ENCODE measurements around the gene RPL10. TPM values are rescaled to one million over a fixed set of nuclear protein-coding genes. Genes with fewer than 3 reads are reported as not detected.
"Not testable (repeated sequence)": the region's sequence is repeated elsewhere in the genome, so short reads cannot be mapped to it uniquely, and the experiment has no call there.

Gene RPL10
- total RNA-seq, 1 experiment from 2014 or later, result 3,490 TPM

GRCh38 chrX:154396973-154397887 lies 947 bp upstream of the RPL10 start:
- no peaks in the 10 kb centered on the region for H3K9me3 Mint-ChIP-seq (ENCODE audit: unreplicated experiment)
- H3K27me3 Mint-ChIP-seq (ENCODE audit: insufficient read depth, unreplicated experiment), result no peaks in the 10 kb centered on the region
- CTCF ChIA-PET, result interaction anchor here (1.3 to 3.3 kb wide), 2 partner anchors 17 to 24 kb away, joined by 5 to 21 read pairs; partner anchors contain the start of gene FLNA
- POLR2A ChIA-PET, result interaction anchor here (0.7 to 4.7 kb wide), 21 partner anchors 13 to 426 kb away, joined by 3 to 100 read pairs (median 7); partner anchors contain the start of genes ATP6AP1, DNASE1L1, EMD and FAM3A
- H3K4me3 Mint-ChIP-seq (ENCODE audit: unreplicated experiment), result peak overlapping the region; percentile 92
- no peak for TF ChIP-seq CTCF (IDR thresholded peaks at IDR 0.05; ENCODE audit: unreplicated experiment)
- intact Hi-C loops (cut with micrococcal nuclease), result loop anchor here (5.0 kb wide), 1 partner anchor 135 kb away; no protein-coding TSS in a partner anchor
- H3K27ac Mint-ChIP-seq (ENCODE audit: low read depth, unreplicated experiment), result peak overlapping the region; percentile 97
- DNase-seq (ENCODE audit: unreplicated experiment), result peak; percentile 69
- BruUV-seq (replicated peaks), result TSS peak; percentile 63
- H3K36me3 Mint-ChIP-seq (ENCODE audit: insufficient read depth, unreplicated experiment), result peaks cover 42% of the 10 kb centered on the region
- peaks cover 5% of the 10 kb centered on the region for H3K4me1 Mint-ChIP-seq (ENCODE audit: insufficient read depth, unreplicated experiment)

GRCh38 chrX:154398668-154399526 lies 720 bp downstream of the RPL10 start:
- Mint-ChIP-seq H3K4me3 (ENCODE audit: unreplicated experiment) (peak overlapping the region; percentile 92), H3K27ac (ENCODE audit: low read depth, unreplicated experiment) (peak overlapping the region; percentile 97), H3K27me3 (ENCODE audit: insufficient read depth, unreplicated experiment) (no peaks in the 10 kb centered on the region), H3K36me3 (ENCODE audit: insufficient read depth, unreplicated experiment) (peaks cover 51% of the 10 kb centered on the region), H3K4me1 (ENCODE audit: insufficient read depth, unreplicated experiment) (peaks cover 5% of the 10 kb centered on the region), H3K9me3 (ENCODE audit: unreplicated experiment) (no peaks in the 10 kb centered on the region)
- BruUV-seq (replicated peaks), result TSS peak; percentile 72
- POLR2A ChIA-PET, result interaction anchor here (0.6 to 4.7 kb wide), 24 partner anchors 11 to 428 kb away, joined by 3 to 100 read pairs (median 6); partner anchors contain the start of genes ATP6AP1, DNASE1L1, EMD and FLNA
- CTCF ChIA-PET, result interaction anchor here (0.6 to 3.3 kb wide), 10 partner anchors 9 to 555 kb away, joined by 3 to 21 read pairs (median 4); partner anchors contain the start of gene FLNA
- TF ChIP-seq CTCF (IDR thresholded peaks at IDR 0.05; ENCODE audit: unreplicated experiment), result peak; percentile 42
- intact Hi-C loops (cut with micrococcal nuclease), result loop anchor here (5.0 kb wide), 1 partner anchor 133 kb away; no protein-coding TSS in a partner anchor
- peak; percentile 77 for DNase-seq (ENCODE audit: unreplicated experiment)

- Mint-ChIP-seq H3K36me3 (ENCODE audit: insufficient read depth, unreplicated experiment) (peaks cover 51% of the 10 kb centered on the region), H3K4me1 (ENCODE audit: insufficient read depth, unreplicated experiment) (peaks cover 5% of the 10 kb centered on the region), H3K27me3 (ENCODE audit: insufficient read depth, unreplicated experiment) (no peaks in the 10 kb centered on the region), H3K9me3 (ENCODE audit: unreplicated experiment) (no peaks in the 10 kb centered on the region), H3K4me3 (ENCODE audit: unreplicated experiment) (peak overlapping the region; percentile 92), H3K27ac (ENCODE audit: low read depth, unreplicated experiment) (peak overlapping the region; percentile 97)
- CTCF ChIA-PET, result interaction anchor here (0.7 to 1.6 kb wide), 6 partner anchors 11 to 83 kb away, joined by 3 to 7 read pairs (median 4); partner anchors contain the start of gene FAM50A
- TF ChIP-seq CTCF (IDR thresholded peaks at IDR 0.05; ENCODE audit: unreplicated experiment), result no peak
- POLR2A ChIA-PET, result interaction anchor here (0.7 to 4.7 kb wide), 13 partner anchors 10 to 142 kb away, joined by 3 to 100 read pairs (median 6); partner anchors contain the start of genes ATP6AP1, DNASE1L1, FLNA and SLC10A3
- intact Hi-C loops (cut with micrococcal nuclease), result loop anchor here (5.0 kb wide), 1 partner anchor 133 kb away; no protein-coding TSS in a partner anchor
- peak; percentile 9 for DNase-seq (ENCODE audit: unreplicated experiment)
- no TSS peak for BruUV-seq (replicated peaks)
Measured at GRCh38 chrX:154399527-154400368, 1.6 kb downstream of the RPL10 start.

- H3K27ac Mint-ChIP-seq (ENCODE audit: low read depth, unreplicated experiment); BruUV-seq (replicated peaks); H3K4me1 Mint-ChIP-seq (ENCODE audit: insufficient read depth, unreplicated experiment); H3K27me3 Mint-ChIP-seq (ENCODE audit: insufficient read depth, unreplicated experiment); DNase-seq (ENCODE audit: unreplicated experiment); H3K9me3 Mint-ChIP-seq (ENCODE audit: unreplicated experiment); intact Hi-C loops (cut with micrococcal nuclease): not testable (repeated sequence)
- CTCF ChIA-PET, result interaction anchor here (0.7 to 1.9 kb wide), 5 partner anchors 10 to 133 kb away, joined by 3 to 7 read pairs (median 4); partner anchors contain the start of gene FAM50A
- POLR2A ChIA-PET, result interaction anchor here (0.9 to 4.7 kb wide), 5 partner anchors 10 to 141 kb away, joined by 5 to 100 read pairs (median 6); partner anchors contain the start of genes DNASE1L1, FLNA and TAFAZZIN
- Mint-ChIP-seq H3K4me3 (ENCODE audit: unreplicated experiment) (peak overlapping the region; percentile 92), H3K36me3 (ENCODE audit: insufficient read depth, unreplicated experiment) (peaks cover 51% of the 10 kb centered on the region)
Measured at GRCh38 chrX:154400369-154400817, 2.2 kb downstream of the RPL10 start.

All from MCF 10A (cell line).